ENCODE data around the gene DESI2. TPM values are rescaled to one million over a fixed set of nuclear protein-coding genes. Genes with fewer than 3 reads are reported as not detected.
"Not testable (repeated sequence)": the region's sequence is repeated elsewhere in the genome, so short reads cannot be mapped to it uniquely, and the experiment has no call there.

DESI2 gene
- total and polyA plus RNA-seq, 10 donors = 5.3 to 30.3 (median 19.5) TPM

GRCh38 chr1:244731651-244732050 is 78.7 kb downstream of the DESI2 start:
- 91 to 98% (median 94%) methylated on average over 6 of the region's 6 CpGs for WGBS, 5 donors
- Histone ChIP-seq H3K27ac (no peak overlapping the region), H3K4me1 (peaks cover 0 to 20% (median 17%) of the 10 kb centered on the region in 6 donors), H3K27me3 (replicated peaks in 1 of 7) (peaks cover 0 to 39% (median 4%) of the 10 kb centered on the region in 7 donors), H3K4me3 (no peak overlapping the region), H3K9me3 (peaks cover 0 to 15% (median 10%) of the 10 kb centered on the region in 8 donors), H3K36me3 (no peaks in the 10 kb centered on the region)
- TF ChIP-seq POLR2A (IDR thresholded peaks at IDR 0.05) = no peak
- no peak for TF ChIP-seq POLR2AphosphoS5 (IDR thresholded peaks at IDR 0.05)
- no peak for TF ChIP-seq CTCF (IDR thresholded peaks at IDR 0.05 in 8 of 11, conservative IDR thresholded peaks at IDR 0.05 in 3 of 11)
- DNase-seq = peak; percentile 19
- intact Hi-C loops (cut with DNase I; ENCODE audit: low total_unique reads) = no loop called here

GRCh38 chr1:244732851-244733450 is 80.0 kb downstream of the DESI2 start:
- no peak overlapping the region for H3K27ac ChIP-seq
- peaks cover 0 to 20% (median 17%) of the 10 kb centered on the region in 6 donors for H3K4me1 ChIP-seq
- peaks cover 0 to 15% (median 10%) of the 10 kb centered on the region in 8 donors for H3K9me3 ChIP-seq
- H3K4me3 ChIP-seq = no peak overlapping the region
- 90 to 97% (median 93%) methylated on average over 15 of the region's 15 CpGs for WGBS, 5 donors
- DNase-seq = peak; percentile 55
- peaks cover 0 to 39% (median 4%) of the 10 kb centered on the region in 7 donors for H3K27me3 ChIP-seq (replicated peaks in 1 of 7)
- TF ChIP-seq POLR2A (IDR thresholded peaks at IDR 0.05) (no peak), POLR2AphosphoS5 (IDR thresholded peaks at IDR 0.05) (no peak), CTCF (IDR thresholded peaks at IDR 0.05 in 8 of 11, conservative IDR thresholded peaks at IDR 0.05 in 3 of 11) (no peak)
- no peaks in the 10 kb centered on the region for H3K36me3 ChIP-seq
- intact Hi-C loops (cut with DNase I; ENCODE audit: low total_unique reads) = no loop called here

- Histone ChIP-seq H3K27ac (no peak overlapping the region), H3K4me1 (peaks cover 0 to 7% (median 5%) of the 10 kb centered on the region in 6 donors), H3K27me3 (replicated peaks in 1 of 7) (peaks cover 0 to 21% (median 4%) of the 10 kb centered on the region in 7 donors), H3K36me3 (no peaks in the 10 kb centered on the region), H3K9me3 (peaks cover 0 to 15% (median 10%) of the 10 kb centered on the region in 8 donors), H3K4me3 (no peak overlapping the region)
- DNase-seq = no peak
- TF ChIP-seq CTCF (IDR thresholded peaks at IDR 0.05 in 8 of 11, conservative IDR thresholded peaks at IDR 0.05 in 3 of 11) (no peak), POLR2AphosphoS5 (IDR thresholded peaks at IDR 0.05) (no peak), POLR2A (IDR thresholded peaks at IDR 0.05) (no peak)
- intact Hi-C loops (cut with DNase I; ENCODE audit: low total_unique reads) = no loop called here
- WGBS, 5 donors = 66 to 81% (median 70%) methylated on average over 6 of the region's 6 CpGs
Observed at GRCh38 chr1:244735404-244735803, 82.5 kb downstream of the DESI2 start.

GRCh38 chr1:244735876-244736561 is 83.1 kb downstream of the DESI2 start:
- TF ChIP-seq CTCF (IDR thresholded peaks at IDR 0.05 in 8 of 11, conservative IDR thresholded peaks at IDR 0.05 in 3 of 11) = no peak
- no peak for TF ChIP-seq POLR2AphosphoS5 (IDR thresholded peaks at IDR 0.05)
- no peak for TF ChIP-seq POLR2A (IDR thresholded peaks at IDR 0.05)
- WGBS, 5 donors = 82 to 92% (median 91%) methylated on average over 10 of the region's 10 CpGs

GRCh38 chr1:244739140-244739539 is 86.2 kb downstream of the DESI2 start:
- WGBS, 5 donors = 65 to 89% (median 69%) methylated on average over 2 of the region's 2 CpGs
- peaks cover 0 to 15% (median 10%) of the 10 kb centered on the region in 8 donors for H3K9me3 ChIP-seq
- intact Hi-C loops (cut with DNase I; ENCODE audit: low total_unique reads); H3K4me1 ChIP-seq; DNase-seq; H3K27ac ChIP-seq; H3K27me3 ChIP-seq (replicated peaks in 1 of 7); H3K36me3 ChIP-seq; H3K4me3 ChIP-seq: not testable (repeated sequence)

More at GRCh38 chr1:244735876-244736561, 83.1 kb downstream of the DESI2 start:
- Histone ChIP-seq H3K4me3 (no peak overlapping the region), H3K27ac (no peak overlapping the region), H3K4me1 (peaks cover 0 to 2% (median 2%) of the 10 kb centered on the region in 6 donors), H3K36me3 (no peaks in the 10 kb centered on the region), H3K9me3 (peaks cover 0 to 15% (median 10%) of the 10 kb centered on the region in 8 donors), H3K27me3 (replicated peaks in 1 of 7) (peaks cover 0 to 15% (median under 1%) of the 10 kb centered on the region in 7 donors)
- DNase-seq = no peak
- intact Hi-C loops (cut with DNase I; ENCODE audit: low total_unique reads) = no loop called here

GRCh38 chr1:244740027-244740617 is 87.2 kb downstream of the DESI2 start:
- peaks cover 0 to 10% (median 7%) of the 10 kb centered on the region in 8 donors for H3K9me3 ChIP-seq
- H3K27ac ChIP-seq; H3K4me3 ChIP-seq; H3K36me3 ChIP-seq; intact Hi-C loops (cut with DNase I; ENCODE audit: low total_unique reads); H3K4me1 ChIP-seq; H3K27me3 ChIP-seq (replicated peaks in 1 of 7); DNase-seq: not testable (repeated sequence)
- WGBS, 5 donors = 90 to 95% (median 93%) methylated on average over 20 of the region's 20 CpGs

All from spleen (tissue), 11 donors.